K562 treated with DMSO at 1 percent for 4 hours (cell line): ENCODE measurements around the gene MRPS15. TPM values are rescaled to one million over a fixed set of nuclear protein-coding genes. Genes with fewer than 3 reads are reported as not detected.

Source experiments
- total RNA-seq: library from RNA; unstranded; fragments of 300-600 nt; gene quantifications from 2 replicates; pipeline ENCODE4 v1.2.3, GENCODE V29; 2022; ENCODE audit not compliant: insufficient read depth

MRPS15 gene
- 136 TPM in 2 replicates for total RNA-seq

GRCh38 chr1:36463803-36464604 is at the start of gene MRPS15:
TSS of gene MRPS15 (minus strand) at chr1:36464384. CDS start at chr1:36464275, 109 bp downstream.

GRCh38 chr1:36482724-36483388 is 18.7 kb upstream of the MRPS15 start, which contains the start of gene CSF3R:
TSS of gene CSF3R (minus strand) at chr1:36482913. CDS start at chr1:36479496, 3,417 bp downstream.

GRCh38 chr1:36450270-36450918 is 13.8 kb downstream of the MRPS15 start, which contains the start of gene OSCP1:
TSS of gene OSCP1 (minus strand) at chr1:36450451. CDS start at chr1:36450369, 82 bp downstream.

Other genes starting within 250 kb of the MRPS15 start
- gene THRAP3, start 239.9 kb downstream of the MRPS15 start, total RNA-seq = 37.4 and 51.1 TPM in 2 replicates
- 0.53 and 1.2 TPM in 2 replicates for gene SH3D21, start 158.0 kb downstream of the MRPS15 start, total RNA-seq
- 69.7 and 70.0 TPM in 2 replicates for gene EVA1B, start 140.7 kb downstream of the MRPS15 start, total RNA-seq
- gene STK40, start 78.5 kb downstream of the MRPS15 start, total RNA-seq = 153 and 169 TPM in 2 replicates
- gene LSM10, start 66.5 kb downstream of the MRPS15 start, total RNA-seq = 142 and 147 TPM in 2 replicates
- gene OSCP1, start 13.9 kb downstream of the MRPS15 start, total RNA-seq = not detected in 2 replicates
- 7.9 and 13.3 TPM in 2 replicates for gene CSF3R, start 18.5 kb upstream of the MRPS15 start, total RNA-seq